Activated T-cell treated with anti-CD3 and anti-CD28 coated beads for 4 hours (primary cell): ENCODE results near the gene KCNK4.
"Not testable (repeated sequence)": the region's sequence is repeated elsewhere in the genome, so short reads cannot be mapped to it uniquely, and the experiment has no call there.

Experiments used
- DNase-seq: peaks from one replicate; pipeline ENCODE4 v3.0.0-alpha.2; 2020

Gene KCNK4

GRCh38 chr11:64313491-64314145, 22.5 kb downstream of the KCNK4 start:
- no peak for DNase-seq

DNA sequence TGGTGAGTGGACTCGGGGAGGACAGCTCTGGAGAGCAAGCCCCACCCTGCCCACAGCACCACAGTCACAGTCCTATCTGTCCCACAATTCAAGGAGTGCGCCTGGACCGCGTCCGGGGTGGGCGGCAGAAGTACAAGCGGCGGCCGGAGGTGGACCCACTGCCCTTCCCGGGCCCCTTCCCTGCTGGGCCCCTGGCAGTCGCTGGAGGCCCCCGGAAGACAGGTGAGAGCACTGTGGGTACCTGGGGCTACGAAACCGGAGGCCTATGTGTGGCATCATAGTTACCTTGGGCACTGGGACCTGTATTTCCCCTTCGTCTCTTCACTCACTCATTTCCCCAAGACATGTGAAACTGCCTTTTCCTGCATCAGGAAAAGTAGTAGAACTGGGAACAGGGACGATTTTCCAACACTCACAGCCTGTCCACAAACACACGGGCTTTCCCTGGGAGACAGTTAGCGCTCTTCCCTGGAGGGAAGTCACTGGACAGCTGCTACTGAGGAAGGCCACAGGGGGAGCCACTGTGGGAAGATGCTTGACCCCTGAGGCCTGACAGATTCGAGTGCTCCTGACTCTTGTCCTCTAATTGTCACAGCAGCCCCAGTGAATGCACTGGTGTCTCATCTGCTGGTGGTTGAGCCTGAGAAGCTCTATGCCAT, 23.2 kb downstream of the KCNK4 start:
- no peak for DNase-seq

- DNase-seq: no peak
These were observed 23.9 kb downstream of the KCNK4 start for GRCh38 chr11:64314805-64315561.

DNA sequence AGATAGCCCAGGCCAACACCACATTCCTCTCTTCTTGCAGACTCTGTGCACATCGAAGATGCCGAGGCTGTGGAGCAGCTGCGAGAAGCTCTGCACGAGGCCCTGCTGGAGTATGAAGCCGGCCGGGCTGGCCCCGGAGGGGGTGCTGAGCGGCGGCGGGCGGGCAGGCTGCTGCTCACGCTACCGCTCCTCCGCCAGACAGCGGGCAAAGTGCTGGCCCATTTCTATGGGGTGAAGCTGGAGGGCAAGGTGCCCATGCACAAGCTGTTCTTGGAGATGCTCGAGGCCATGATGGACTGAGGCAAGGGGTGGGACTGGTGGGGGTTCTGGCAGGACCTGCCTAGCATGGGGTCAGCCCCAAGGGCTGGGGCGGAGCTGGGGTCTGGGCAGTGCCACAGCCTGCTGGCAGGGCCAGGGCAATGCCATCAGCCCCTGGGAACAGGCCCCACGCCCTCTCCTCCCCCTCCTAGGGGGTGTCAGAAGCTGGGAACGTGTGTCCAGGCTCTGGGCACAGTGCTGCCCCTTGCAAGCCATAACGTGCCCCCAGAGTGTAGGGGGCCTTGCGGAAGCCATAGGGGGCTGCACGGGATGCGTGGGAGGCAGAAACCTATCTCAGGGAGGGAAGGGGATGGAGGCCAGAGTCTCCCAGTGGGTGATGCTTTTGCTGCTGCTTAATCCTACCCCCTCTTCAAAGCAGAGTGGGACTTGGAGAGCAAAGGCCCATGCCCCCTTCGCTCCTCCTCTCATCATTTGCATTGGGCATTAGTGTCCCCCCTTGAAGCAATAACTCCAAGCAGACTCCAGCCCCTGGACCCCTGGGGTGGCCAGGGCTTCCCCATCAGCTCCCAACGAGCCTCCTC, 24.8 kb downstream of the KCNK4 start:
- DNase-seq: not testable (repeated sequence)

DNA sequence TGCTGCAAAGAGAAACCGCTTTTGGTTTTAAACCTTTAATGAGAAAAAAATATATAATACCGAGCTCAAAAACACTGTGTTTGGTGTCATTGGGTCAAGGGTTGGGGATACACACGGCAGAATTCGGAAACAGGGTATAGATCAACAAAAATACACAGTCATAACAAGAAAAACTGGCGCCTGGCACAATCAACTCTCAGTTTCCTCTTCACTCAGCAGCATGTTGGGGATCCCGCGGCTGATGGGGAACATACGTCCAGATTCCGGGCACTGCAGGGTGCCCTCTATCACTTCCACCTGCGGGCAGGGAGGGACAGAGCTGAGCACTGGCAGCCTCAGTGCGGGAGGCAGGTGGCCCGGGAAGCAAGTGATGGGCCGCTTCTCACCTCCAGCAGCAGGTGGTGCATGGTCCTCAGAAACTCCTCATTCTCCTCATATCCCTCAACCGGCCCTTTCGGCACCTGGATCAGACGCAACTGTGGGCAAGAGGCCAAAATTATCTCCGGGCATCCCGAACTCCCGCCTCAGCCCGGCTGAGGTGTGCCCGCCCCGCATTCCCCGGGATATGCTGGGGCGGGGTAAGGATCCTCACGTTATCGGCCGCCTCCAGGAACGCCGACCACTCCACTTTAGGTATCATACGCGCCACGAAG, 25.7 kb downstream of the KCNK4 start:
- DNase-seq: no peak

GRCh38 chr11:64317325-64317960, 26.3 kb downstream of the KCNK4 start, which contains the start of gene TRMT112:
TSS of gene TRMT112 (minus strand) at chr11:64317559. CDS start at chr11:64317526, 33 bp downstream.
- peak; percentile 92 for DNase-seq

DNA sequence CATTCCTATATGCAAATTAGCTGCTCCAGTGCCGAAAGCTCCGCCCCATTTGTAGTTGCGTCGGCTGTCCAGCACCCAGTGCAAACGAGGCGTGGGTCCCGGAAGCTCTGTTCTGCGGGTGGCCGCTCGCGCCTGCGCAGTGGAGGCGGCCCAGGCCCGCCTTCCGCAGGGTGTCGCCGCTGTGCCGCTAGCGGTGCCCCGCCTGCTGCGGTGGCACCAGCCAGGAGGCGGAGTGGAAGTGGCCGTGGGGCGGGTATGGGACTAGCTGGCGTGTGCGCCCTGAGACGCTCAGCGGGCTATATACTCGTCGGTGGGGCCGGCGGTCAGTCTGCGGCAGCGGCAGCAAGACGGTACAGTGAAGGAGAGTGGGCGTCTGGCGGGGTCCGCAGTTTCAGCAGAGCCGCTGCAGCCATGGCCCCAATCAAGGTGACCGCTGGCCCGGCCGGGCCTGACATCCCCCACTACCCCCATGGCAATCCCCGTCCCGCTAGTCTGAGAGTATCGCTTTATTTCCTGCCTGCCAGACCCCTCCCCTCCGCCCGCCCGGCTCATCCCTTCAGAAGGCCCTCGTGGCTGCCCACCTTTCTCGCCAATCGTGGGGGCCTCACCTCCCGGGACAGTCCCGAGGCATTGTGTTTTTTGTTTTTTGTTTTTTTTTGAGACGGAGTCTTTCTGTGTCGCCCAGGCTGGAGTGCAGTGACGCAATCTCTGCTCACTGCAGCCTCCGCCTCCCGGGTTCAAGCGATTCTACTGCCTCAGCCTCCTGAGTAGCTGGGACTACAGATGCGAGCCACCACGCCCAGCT, 27.1 kb downstream of the KCNK4 start, which contains the start of gene PRDX5:
Gene PRDX5, plus strand, starts transcription at position 161 of the 805 bp plus-strand sequence. Its CDS starts 95 bp downstream, at position 256.
- peak; percentile 86 for DNase-seq

DNA sequence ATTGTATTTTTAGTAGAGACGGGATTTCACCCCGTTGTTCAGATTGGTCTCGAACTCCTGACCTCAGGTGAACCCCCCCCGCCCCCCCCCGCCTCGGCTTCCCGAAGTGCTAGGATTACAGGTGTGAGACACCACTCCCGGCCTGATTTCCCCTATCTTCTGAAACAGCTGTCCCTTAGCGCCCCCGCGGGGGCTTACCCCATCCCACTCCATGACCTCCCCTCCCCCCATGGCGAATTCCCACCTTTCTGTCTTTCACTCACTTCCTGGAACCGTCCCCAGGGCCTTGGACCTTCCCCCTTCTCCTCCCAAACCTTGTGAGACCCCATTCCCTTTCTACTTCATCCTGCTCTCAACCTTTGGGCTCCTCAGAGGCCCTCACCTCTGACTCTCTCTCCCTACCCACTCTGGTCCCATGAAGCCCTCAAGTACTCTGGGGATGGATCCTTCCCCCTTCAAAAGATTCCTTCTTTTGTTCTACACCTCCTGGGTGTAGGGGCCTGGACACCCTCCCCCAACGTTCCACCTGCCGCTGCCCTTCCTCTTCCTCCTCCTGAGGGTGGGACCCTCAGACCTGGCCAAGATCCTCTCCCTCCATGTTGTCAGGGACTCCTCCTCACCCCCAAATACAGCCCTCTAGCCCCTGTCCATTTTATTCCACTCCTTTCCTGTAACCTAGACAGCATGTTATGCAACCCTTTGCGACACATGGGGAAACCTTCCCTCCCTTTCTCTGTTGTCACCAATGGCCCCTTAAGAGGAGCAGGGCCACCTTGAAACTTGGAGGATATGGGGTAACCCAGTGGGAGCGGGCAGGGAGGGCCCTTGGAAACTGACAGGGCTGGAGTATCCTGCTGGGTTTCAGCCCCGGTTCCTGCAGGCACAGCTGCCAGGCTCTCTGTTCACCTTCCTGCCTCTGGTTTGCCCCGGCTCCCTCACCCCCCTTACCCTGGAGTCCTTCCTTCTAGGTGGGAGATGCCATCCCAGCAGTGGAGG, 28.0 kb downstream of the KCNK4 start:
- no peak for DNase-seq

- no peak for DNase-seq
These were observed 29.5 kb downstream of the KCNK4 start for GRCh38 chr11:64320556-64320955.

DNA sequence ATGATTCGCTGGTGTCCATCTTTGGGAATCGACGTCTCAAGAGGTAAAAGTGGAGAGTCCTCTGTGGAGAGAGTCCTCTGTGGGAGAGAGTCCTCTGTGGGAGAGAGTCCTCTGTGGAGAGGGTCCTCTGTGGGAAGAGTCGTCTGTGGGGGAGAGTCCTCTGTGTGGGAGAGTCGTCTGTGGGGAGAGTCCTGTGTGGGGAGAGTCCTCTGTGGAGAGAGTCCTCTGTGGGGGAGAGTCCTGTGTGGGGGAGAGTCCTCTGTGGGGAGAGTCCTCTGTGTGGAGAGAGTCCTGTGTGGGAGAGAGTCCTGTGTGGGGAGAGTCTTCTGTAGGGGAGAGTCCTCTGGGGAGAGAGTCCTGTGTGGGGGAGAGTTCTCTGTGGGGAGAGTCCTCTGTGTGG, 29.9 kb downstream of the KCNK4 start:
- no peak for DNase-seq

DNA sequence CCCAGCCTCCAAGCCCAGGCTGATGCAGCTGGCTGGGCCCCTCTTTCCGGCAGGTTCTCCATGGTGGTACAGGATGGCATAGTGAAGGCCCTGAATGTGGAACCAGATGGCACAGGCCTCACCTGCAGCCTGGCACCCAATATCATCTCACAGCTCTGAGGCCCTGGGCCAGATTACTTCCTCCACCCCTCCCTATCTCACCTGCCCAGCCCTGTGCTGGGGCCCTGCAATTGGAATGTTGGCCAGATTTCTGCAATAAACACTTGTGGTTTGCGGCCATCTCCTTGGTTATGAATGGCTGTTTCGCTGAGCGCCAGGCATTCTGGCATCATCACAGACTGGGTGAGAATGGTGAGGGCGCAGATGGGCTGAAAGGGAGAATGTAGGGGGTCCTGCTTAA, 30.4 kb downstream of the KCNK4 start:
- DNase-seq: no peak

DNA sequence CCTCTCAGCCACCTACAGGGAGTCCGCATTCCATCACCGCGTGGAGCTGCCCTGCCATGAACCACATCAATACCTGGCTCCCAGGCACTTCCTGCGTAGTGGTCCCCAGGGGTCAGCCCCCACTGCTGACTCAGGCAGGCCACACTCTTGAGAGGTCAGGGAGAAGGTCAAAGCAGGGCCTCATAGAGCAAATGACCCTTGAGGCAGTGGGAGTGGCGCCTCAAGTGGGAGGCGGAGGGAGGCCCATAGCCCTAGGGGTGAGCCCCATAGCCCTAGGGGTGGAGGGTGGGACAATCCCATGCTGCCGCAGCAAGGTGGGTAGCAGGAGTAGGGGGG, 31.8 kb downstream of the KCNK4 start:
- DNase-seq: no peak

GRCh38 chr11:64323373-64323772, 32.3 kb downstream of the KCNK4 start:
- DNase-seq: no peak

DNA sequence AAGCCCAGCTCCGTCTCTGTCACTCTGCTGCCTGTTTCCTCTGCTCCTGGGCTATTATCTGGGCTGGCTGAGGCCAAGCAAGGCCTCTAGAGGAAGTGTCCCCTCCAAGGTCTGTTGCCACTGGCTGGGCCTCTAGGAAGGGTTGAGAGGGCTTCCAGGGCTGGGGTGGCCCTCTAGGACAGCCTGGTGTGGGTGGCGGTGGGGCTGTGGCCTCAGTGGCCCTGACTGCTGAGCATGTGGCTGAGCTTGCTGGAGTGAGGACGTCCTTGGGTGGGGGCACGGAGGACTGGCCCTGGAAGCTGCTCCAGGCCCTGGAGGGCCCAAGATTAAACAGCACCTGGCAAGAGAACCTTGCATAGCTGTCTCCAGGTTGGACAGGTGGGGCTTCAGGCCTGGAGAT, 32.9 kb downstream of the KCNK4 start:
- not testable (repeated sequence) for DNase-seq

- no peak for DNase-seq
These were observed 33.8 kb downstream of the KCNK4 start for GRCh38 chr11:64324692-64325469.

GRCh38 chr11:64327375-64327774, 36.3 kb downstream of the KCNK4 start:
- DNase-seq: no peak

GRCh38 chr11:64327993-64328392, 36.9 kb downstream of the KCNK4 start:
- no peak for DNase-seq

GRCh38 chr11:64330888-64331287, 39.8 kb downstream of the KCNK4 start:
- no peak for DNase-seq
